Upper lobe of left lung (tissue), 4 donors: ENCODE data around the gene SUSD5.

Experiments
- POLR2A ChIP-seq, 4 donors: fragments of 450-650 bp; IDR thresholded peaks; one replicate each; pipeline ENCODE4 v1.5.1; 2016 to 2017; ENCODE audit warnings: antibody characterized with exemption in 4 of 4, mild to moderate bottlenecking in 2 of 4
- TF ChIP-seq, protein P1 (sequence below), 6 experiments: fragments of 450-650 bp in 4 of 6; fragments of 200-600 bp in 2 of 6; sonication (generic) in 2 of 6; IDR thresholded peaks; one replicate each; pipeline ENCODE4 v1.5.1; 2016 to 2019; ENCODE audit warnings: antibody characterized with exemption in 6 of 6

DNA sequence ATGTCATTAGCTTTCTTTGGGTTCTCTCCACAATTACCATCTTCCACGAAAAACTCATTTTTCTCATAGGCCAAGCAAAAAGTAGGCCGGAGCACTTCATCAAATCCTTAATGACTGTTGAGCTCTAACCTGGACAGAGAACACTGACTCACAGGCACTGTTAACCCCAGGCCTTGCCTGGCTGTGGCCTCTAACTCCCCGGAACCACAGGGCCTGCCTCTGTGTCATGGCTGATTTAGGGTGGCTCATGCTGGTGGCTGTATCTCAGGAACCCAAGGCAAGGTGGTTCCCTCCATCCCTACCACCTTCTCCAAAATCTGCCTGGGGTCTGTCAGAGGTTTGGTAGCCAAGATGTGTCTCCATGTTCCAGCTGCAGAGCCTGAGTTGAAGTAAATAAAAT lies 101.1 kb downstream of the SUSD5 start:
- TF ChIP-seq, protein P1, sequence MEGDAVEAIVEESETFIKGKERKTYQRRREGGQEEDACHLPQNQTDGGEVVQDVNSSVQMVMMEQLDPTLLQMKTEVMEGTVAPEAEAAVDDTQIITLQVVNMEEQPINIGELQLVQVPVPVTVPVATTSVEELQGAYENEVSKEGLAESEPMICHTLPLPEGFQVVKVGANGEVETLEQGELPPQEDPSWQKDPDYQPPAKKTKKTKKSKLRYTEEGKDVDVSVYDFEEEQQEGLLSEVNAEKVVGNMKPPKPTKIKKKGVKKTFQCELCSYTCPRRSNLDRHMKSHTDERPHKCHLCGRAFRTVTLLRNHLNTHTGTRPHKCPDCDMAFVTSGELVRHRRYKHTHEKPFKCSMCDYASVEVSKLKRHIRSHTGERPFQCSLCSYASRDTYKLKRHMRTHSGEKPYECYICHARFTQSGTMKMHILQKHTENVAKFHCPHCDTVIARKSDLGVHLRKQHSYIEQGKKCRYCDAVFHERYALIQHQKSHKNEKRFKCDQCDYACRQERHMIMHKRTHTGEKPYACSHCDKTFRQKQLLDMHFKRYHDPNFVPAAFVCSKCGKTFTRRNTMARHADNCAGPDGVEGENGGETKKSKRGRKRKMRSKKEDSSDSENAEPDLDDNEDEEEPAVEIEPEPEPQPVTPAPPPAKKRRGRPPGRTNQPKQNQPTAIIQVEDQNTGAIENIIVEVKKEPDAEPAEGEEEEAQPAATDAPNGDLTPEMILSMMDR (IDR thresholded peaks at IDR 0.05), result no peak
- TF ChIP-seq POLR2A (IDR thresholded peaks at IDR 0.05), result no peak
